Measurements from ENCODE around the gene DNA2.

DNA sequence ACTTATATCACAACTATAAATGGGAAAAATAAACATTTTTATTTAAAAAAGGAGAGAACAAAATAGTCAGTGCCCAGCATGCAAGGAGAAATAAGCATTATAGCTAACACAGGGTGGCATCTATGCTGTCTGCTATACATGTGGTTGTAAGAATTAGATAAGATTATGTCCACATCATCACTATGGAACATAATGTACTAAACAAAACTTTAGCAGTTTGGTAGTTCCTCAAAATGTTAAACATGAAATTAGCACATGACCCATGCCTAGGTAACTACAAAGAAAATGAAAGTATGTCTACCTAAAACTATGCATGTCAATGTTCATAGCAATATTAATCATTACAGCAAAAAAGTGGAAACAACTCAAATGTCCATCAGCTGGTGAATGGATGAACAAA, 36.0 kb downstream of the DNA2 start:
- TF ChIP-seq ZNF274 (IDR thresholded peaks at IDR 0.05; ENCODE audit: low read depth, low read length) (no peak), YY1 (IDR thresholded peaks at IDR 0.05; ENCODE audit: insufficient read depth, insufficient read length) (no peak), SUZ12 (IDR thresholded peaks at IDR 0.05; ENCODE audit: extremely low read depth, insufficient read depth, insufficient read length) (no peak)
